Mucosa of rectum (tissue), 2 donors: ENCODE measurements around the gene SEPTIN8.
A peak's percentile ranks its signal among the peaks of the same experiment; 100 is the strongest.

Experiments
- H3K27ac ChIP-seq, 2 donors: one replicate each; pipeline ENCODE4 v1.7.0; 2013; ENCODE audit warnings: inconsistent platforms in 2 of 2, low read depth in 2 of 2, low read length in 2 of 2
- H3K27me3 ChIP-seq, 2 donors: one replicate each; pipeline ENCODE4 v1.7.0; 2013; ENCODE audit warnings: low read length in 2 of 2; ENCODE audit not compliant: control insufficient read depth in 2 of 2, insufficient read depth in 2 of 2
- H3K36me3 ChIP-seq, 2 donors: one replicate each; pipeline ENCODE4 v1.7.0; 2013; ENCODE audit warnings: low read length in 2 of 2; ENCODE audit not compliant: control insufficient read depth in 2 of 2, insufficient read depth in 2 of 2
- H3K4me1 ChIP-seq, 2 donors: one replicate each; pipeline ENCODE4 v1.7.0; 2013; ENCODE audit warnings: low read length in 2 of 2, mild to moderate bottlenecking in 1 of 2; ENCODE audit not compliant: control insufficient read depth in 2 of 2, insufficient read depth in 2 of 2
- H3K4me3 ChIP-seq, 2 donors: one replicate each; pipeline ENCODE4 v1.7.0; 2013; ENCODE audit warnings: low read length in 2 of 2
- H3K9ac ChIP-seq, 2 donors: one replicate each; pipeline ENCODE4 v1.7.0; 2013; ENCODE audit warnings: low read length in 2 of 2, low read depth in 1 of 2, mild to moderate bottlenecking in 1 of 2
- H3K9me3 ChIP-seq, 2 donors: one replicate each; pipeline ENCODE4 v1.7.0; 2013; ENCODE audit warnings: low read length in 2 of 2; ENCODE audit not compliant: control insufficient read depth in 2 of 2
- donor health status: healthy.
- donor health status: Normal muscosa, but diverticular disease.

SEPTIN8 gene

GRCh38 chr5:132751444-132751843 is 25.6 kb downstream of the SEPTIN8 start:
- Histone ChIP-seq H3K27ac (no peak overlapping the region), H3K36me3 (peaks cover 0 to 8% of the 10 kb centered on the region in 2 donors), H3K9ac (no peak overlapping the region), H3K9me3 (no peaks in the 10 kb centered on the region), H3K4me1 (peaks cover 0 to 6% of the 10 kb centered on the region in 2 donors), H3K27me3 (no peaks in the 10 kb centered on the region), H3K4me3 (no peak overlapping the region)

GRCh38 chr5:132750471-132751230 is 26.4 kb downstream of the SEPTIN8 start:
- Histone ChIP-seq H3K9me3 (no peaks in the 10 kb centered on the region), H3K27ac (no peak overlapping the region), H3K36me3 (peaks cover 0 to 8% of the 10 kb centered on the region in 2 donors), H3K4me3 (no peak overlapping the region), H3K9ac (no peak overlapping the region), H3K4me1 (peaks cover 0 to 6% of the 10 kb centered on the region in 2 donors), H3K27me3 (no peaks in the 10 kb centered on the region)

DNA sequence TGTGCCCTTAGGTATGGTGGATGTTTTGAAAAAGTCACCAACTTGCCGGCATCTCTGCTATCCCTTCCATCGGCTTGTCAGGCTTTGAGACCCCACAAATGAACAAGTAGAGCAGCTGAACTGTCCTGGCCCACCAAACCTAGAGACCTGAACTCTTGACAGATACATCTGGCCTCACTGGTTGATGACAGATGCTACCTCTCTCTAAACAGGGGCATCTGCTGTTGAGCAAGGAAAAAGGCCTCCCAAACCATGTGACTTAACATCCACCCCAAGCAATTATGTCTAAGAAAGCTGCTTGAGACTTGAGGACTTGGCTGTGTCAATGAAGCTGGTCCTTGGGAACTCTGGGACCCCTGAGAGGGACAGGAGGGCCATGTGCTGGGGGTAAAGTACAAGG is 27.5 kb downstream of the SEPTIN8 start:
- Histone ChIP-seq H3K9me3 (no peaks in the 10 kb centered on the region), H3K27ac (no peak overlapping the region), H3K4me1 (peaks cover 0 to 6% of the 10 kb centered on the region in 2 donors), H3K36me3 (peaks cover 0 to 4% of the 10 kb centered on the region in 2 donors), H3K27me3 (no peaks in the 10 kb centered on the region), H3K9ac (no peak overlapping the region), H3K4me3 (no peak overlapping the region)

DNA sequence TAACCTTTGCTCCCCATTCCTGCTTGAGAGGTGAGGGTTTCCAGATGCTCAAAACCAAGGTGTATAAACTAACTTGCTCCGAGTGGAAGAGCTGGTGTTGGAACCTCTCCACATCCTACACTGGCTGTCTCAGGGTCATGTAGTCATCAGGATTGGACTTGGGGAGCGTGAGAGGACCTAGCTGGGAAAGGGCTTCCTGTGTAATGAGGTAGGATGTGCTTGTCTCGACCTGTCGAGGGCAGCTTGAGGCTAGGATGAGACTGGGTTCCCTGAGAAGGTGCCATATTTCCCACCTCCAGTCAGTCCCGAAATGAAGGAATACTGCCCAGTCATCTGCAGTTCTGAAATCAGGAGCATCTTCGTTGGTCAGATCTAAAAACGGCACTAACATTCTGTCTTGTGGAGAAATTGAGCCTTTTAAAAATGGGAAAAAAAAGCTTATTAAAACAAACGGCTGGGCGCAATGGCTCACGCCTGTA is 28.5 kb downstream of the SEPTIN8 start:
- no peak overlapping the region for H3K9ac ChIP-seq
- no peaks in the 10 kb centered on the region for H3K27me3 ChIP-seq
- H3K27ac ChIP-seq, result no peak overlapping the region
- no peak overlapping the region for H3K4me3 ChIP-seq
- H3K4me1 ChIP-seq, result peaks cover 0 to 6% of the 10 kb centered on the region in 2 donors
- H3K36me3 ChIP-seq, result no peaks in the 10 kb centered on the region
- H3K9me3 ChIP-seq, result no peaks in the 10 kb centered on the region

GRCh38 chr5:132747616-132748440 is 29.2 kb downstream of the SEPTIN8 start:
- Histone ChIP-seq H3K4me1 (peaks cover 0 to 6% of the 10 kb centered on the region in 2 donors), H3K4me3 (peak overlapping the region; percentile 65 to 70), H3K27ac (peak overlapping the region; percentile 73 to 76), H3K9me3 (no peaks in the 10 kb centered on the region), H3K27me3 (no peaks in the 10 kb centered on the region), H3K9ac (peak overlapping the region; percentile 15 to 79), H3K36me3 (no peaks in the 10 kb centered on the region)

- Histone ChIP-seq H3K27ac (peak within 1 kb of the TSS; percentile 73 to 76), H3K4me1 (peaks cover 0 to 6% of the 10 kb centered on the region in 2 donors), H3K27me3 (no peaks in the 10 kb centered on the region), H3K36me3 (no peaks in the 10 kb centered on the region), H3K9ac (peak within 1 kb of the TSS; percentile 15 to 79), H3K4me3 (peak within 1 kb of the TSS; percentile 65 to 70), H3K9me3 (no peaks in the 10 kb centered on the region)
Observed at GRCh38 chr5:132746954-132747615, 30.0 kb downstream of the SEPTIN8 start, which contains the start of gene CCNI2. Gene CCNI2, plus strand, starts transcription at chr5:132747426. Its CDS starts 70 bp downstream, at chr5:132747496.

DNA sequence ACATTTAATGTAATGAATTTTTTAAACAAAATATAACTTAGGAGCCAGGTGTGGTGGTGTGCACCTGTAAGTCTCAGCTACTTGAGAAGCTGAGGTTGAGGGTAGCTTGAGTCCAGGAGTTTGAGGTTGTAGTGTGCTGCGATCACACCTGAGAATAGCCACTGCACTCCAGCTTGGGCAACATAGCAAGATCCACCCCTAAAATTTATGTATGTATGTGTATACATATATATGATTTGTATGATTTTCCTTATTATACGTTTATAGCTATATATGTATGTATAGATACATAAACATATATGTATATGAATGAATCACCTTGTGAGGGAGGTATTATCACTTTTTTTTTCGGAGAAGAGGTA is 30.5 kb downstream of the SEPTIN8 start:
- Histone ChIP-seq H3K4me1 (peaks cover 0 to 6% of the 10 kb centered on the region in 2 donors), H3K36me3 (no peaks in the 10 kb centered on the region), H3K27me3 (no peaks in the 10 kb centered on the region), H3K4me3 (peak overlapping the region; percentile 65 to 70), H3K27ac (peak overlapping the region in 1 of 2 donors; percentile 73), H3K9ac (peak overlapping the region in 1 of 2 donors; percentile 79), H3K9me3 (no peaks in the 10 kb centered on the region)

- no peaks in the 10 kb centered on the region for H3K9me3 ChIP-seq
- H3K4me3 ChIP-seq, result no peak overlapping the region
- no peaks in the 10 kb centered on the region for H3K27me3 ChIP-seq
- H3K27ac ChIP-seq, result no peak overlapping the region
- no peaks in the 10 kb centered on the region for H3K36me3 ChIP-seq
- peaks cover 0 to 6% of the 10 kb centered on the region in 2 donors for H3K4me1 ChIP-seq
- H3K9ac ChIP-seq, result no peak overlapping the region
Observed at GRCh38 chr5:132744659-132745058, 32.4 kb downstream of the SEPTIN8 start.

- H3K36me3 ChIP-seq, result no peaks in the 10 kb centered on the region
- no peak overlapping the region for H3K27ac ChIP-seq
- no peak overlapping the region for H3K9ac ChIP-seq
- H3K4me3 ChIP-seq, result no peak overlapping the region
- peaks cover 3 to 10% of the 10 kb centered on the region in 2 donors for H3K4me1 ChIP-seq
- no peaks in the 10 kb centered on the region for H3K9me3 ChIP-seq
- no peaks in the 10 kb centered on the region for H3K27me3 ChIP-seq
Observed at GRCh38 chr5:132742626-132743025, 34.4 kb downstream of the SEPTIN8 start.
